ENCODE data around the gene IL2RG.

The IL2RG gene

GRCh38 chrX:71111141-71111843, at the start of gene IL2RG:
TSS of gene IL2RG (minus strand) at chrX:71111577. CDS start at chrX:71111539, 38 bp downstream.
- TF ChIP-seq CTCF (IDR thresholded peaks at IDR 0.05; ENCODE audit: extremely low read depth, insufficient read depth, missing control alignments), result no peak
- DNase-seq (ENCODE audit: low spot score), result peak; percentile 74
- in situ Hi-C loops (cut with MboI; ENCODE audit: low pct_unique_long_range_greater_than_20kb, low sequenced_read_pairs, unreplicated experiment), result no loop called here

GRCh38 chrX:71160475-71160874, 49.1 kb upstream of the IL2RG start:
- no peak for TF ChIP-seq CTCF (IDR thresholded peaks at IDR 0.05; ENCODE audit: extremely low read depth, insufficient read depth, missing control alignments)
- no peak for DNase-seq (ENCODE audit: low spot score)
- in situ Hi-C loops (cut with MboI; ENCODE audit: low pct_unique_long_range_greater_than_20kb, low sequenced_read_pairs, unreplicated experiment), result no loop called here

- DNase-seq (ENCODE audit: low spot score), result no peak
- in situ Hi-C loops (cut with MboI; ENCODE audit: low pct_unique_long_range_greater_than_20kb, low sequenced_read_pairs, unreplicated experiment), result no loop called here
- TF ChIP-seq CTCF (IDR thresholded peaks at IDR 0.05; ENCODE audit: extremely low read depth, insufficient read depth, missing control alignments), result no peak
Observed at GRCh38 chrX:71159335-71159734, 48.0 kb upstream of the IL2RG start.

GRCh38 chrX:71158603-71159002, 47.2 kb upstream of the IL2RG start:
- DNase-seq (ENCODE audit: low spot score), result no peak
- TF ChIP-seq CTCF (IDR thresholded peaks at IDR 0.05; ENCODE audit: extremely low read depth, insufficient read depth, missing control alignments), result no peak
- in situ Hi-C loops (cut with MboI; ENCODE audit: low pct_unique_long_range_greater_than_20kb, low sequenced_read_pairs, unreplicated experiment), result no loop called here

GRCh38 chrX:71154641-71155040, 43.3 kb upstream of the IL2RG start:
- in situ Hi-C loops (cut with MboI; ENCODE audit: low pct_unique_long_range_greater_than_20kb, low sequenced_read_pairs, unreplicated experiment), result no loop called here
- DNase-seq (ENCODE audit: low spot score), result no peak
- TF ChIP-seq CTCF (IDR thresholded peaks at IDR 0.05; ENCODE audit: extremely low read depth, insufficient read depth, missing control alignments), result no peak

- no peak for DNase-seq (ENCODE audit: low spot score)
- TF ChIP-seq CTCF (IDR thresholded peaks at IDR 0.05; ENCODE audit: extremely low read depth, insufficient read depth, missing control alignments), result no peak
- in situ Hi-C loops (cut with MboI; ENCODE audit: low pct_unique_long_range_greater_than_20kb, low sequenced_read_pairs, unreplicated experiment), result no loop called here
Observed at GRCh38 chrX:71154196-71154595, 42.8 kb upstream of the IL2RG start.
